ENCODE measurements around the gene TTBK1. TPM values are rescaled to one million over a fixed set of nuclear protein-coding genes. Genes with fewer than 3 reads are reported as not detected.

The TTBK1 gene
- total RNA-seq, 1 donor from 2014 or later = 0.67 TPM

- Histone ChIP-seq H3K27me3 (ENCODE audit: control insufficient read depth, insufficient read depth, low read length) (peaks cover 32% of the 10 kb centered on the region), H3K4me3 (ENCODE audit: low read depth, low read length) (no peak overlapping the region), H3K36me3 (ENCODE audit: control insufficient read depth, insufficient read depth, low read length) (no peaks in the 10 kb centered on the region)
- no peak for DNase-seq (ENCODE audit: low read depth)
- no peak for TF ChIP-seq CTCF (IDR thresholded peaks at IDR 0.05; ENCODE audit: insufficient read depth, low read length, poor library complexity, severe bottlenecking)
These were observed 32.7 kb downstream of the TTBK1 start for GRCh38 chr6:43275801-43276576.

- H3K36me3 ChIP-seq (ENCODE audit: control insufficient read depth, insufficient read depth, low read length) = no peaks in the 10 kb centered on the region
- peaks cover 32% of the 10 kb centered on the region for H3K27me3 ChIP-seq (ENCODE audit: control insufficient read depth, insufficient read depth, low read length)
- no peak for TF ChIP-seq CTCF (IDR thresholded peaks at IDR 0.05; ENCODE audit: insufficient read depth, low read length, poor library complexity, severe bottlenecking)
- DNase-seq (ENCODE audit: low read depth) = no peak
- no peak overlapping the region for H3K4me3 ChIP-seq (ENCODE audit: low read depth, low read length)
These were observed 33.5 kb downstream of the TTBK1 start for GRCh38 chr6:43276577-43277305.

GRCh38 chr6:43277306-43277642 lies 34.0 kb downstream of the TTBK1 start:
- TF ChIP-seq CTCF (IDR thresholded peaks at IDR 0.05; ENCODE audit: insufficient read depth, low read length, poor library complexity, severe bottlenecking) = no peak
- H3K36me3 ChIP-seq (ENCODE audit: control insufficient read depth, insufficient read depth, low read length) = no peaks in the 10 kb centered on the region
- H3K4me3 ChIP-seq (ENCODE audit: low read depth, low read length) = no peak overlapping the region
- no peak for DNase-seq (ENCODE audit: low read depth)
- peaks cover 30% of the 10 kb centered on the region for H3K27me3 ChIP-seq (ENCODE audit: control insufficient read depth, insufficient read depth, low read length)

- Histone ChIP-seq H3K4me3 (ENCODE audit: low read depth, low read length) (no peak overlapping the region), H3K36me3 (ENCODE audit: control insufficient read depth, insufficient read depth, low read length) (no peaks in the 10 kb centered on the region), H3K27me3 (ENCODE audit: control insufficient read depth, insufficient read depth, low read length) (peaks cover 36% of the 10 kb centered on the region)
- no peak for TF ChIP-seq CTCF (IDR thresholded peaks at IDR 0.05; ENCODE audit: insufficient read depth, low read length, poor library complexity, severe bottlenecking)
- no peak for DNase-seq (ENCODE audit: low read depth)
These were observed 34.6 kb downstream of the TTBK1 start for GRCh38 chr6:43277643-43278523.

DNA sequence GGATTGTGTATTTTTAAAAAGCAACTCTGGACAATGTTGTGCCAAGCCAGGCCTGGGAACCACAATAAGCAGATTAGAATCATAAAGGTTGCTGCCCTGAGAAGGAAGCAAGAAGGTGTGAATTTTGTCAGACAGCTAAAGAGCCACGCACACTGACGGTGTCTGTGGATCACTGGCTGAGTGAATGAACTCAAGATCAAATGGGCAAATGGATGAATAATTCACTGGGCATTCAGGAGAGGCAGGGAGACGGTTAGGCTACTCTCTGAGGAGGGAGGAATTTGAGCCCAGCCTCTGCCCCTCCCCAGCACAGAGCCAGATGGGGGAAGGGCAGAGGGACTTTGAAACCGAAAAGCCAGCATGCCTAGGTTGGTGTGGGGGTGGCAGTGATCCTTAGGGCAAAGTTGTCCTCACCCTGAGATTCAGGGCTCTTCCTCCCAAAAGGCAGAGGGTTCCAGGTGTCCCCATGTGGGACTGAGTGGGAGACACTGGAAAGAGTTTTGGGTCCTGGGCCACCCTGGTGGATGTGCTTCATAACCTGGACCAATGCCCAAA lies 35.3 kb downstream of the TTBK1 start:
- peaks cover 39% of the 10 kb centered on the region for H3K27me3 ChIP-seq (ENCODE audit: control insufficient read depth, insufficient read depth, low read length)
- no peak for TF ChIP-seq CTCF (IDR thresholded peaks at IDR 0.05; ENCODE audit: insufficient read depth, low read length, poor library complexity, severe bottlenecking)
- DNase-seq (ENCODE audit: low read depth) = peak; percentile 29
- H3K36me3 ChIP-seq (ENCODE audit: control insufficient read depth, insufficient read depth, low read length) = no peaks in the 10 kb centered on the region
- H3K4me3 ChIP-seq (ENCODE audit: low read depth, low read length) = no peak overlapping the region

Measured in kidney epithelial cell (primary cell).